SK-N-SH (cell line): ENCODE data around the gene LDLRAP1. TPM values are rescaled to one million over a fixed set of nuclear protein-coding genes. Genes with fewer than 3 reads are reported as not detected.

Experiments
- polyA plus RNA-seq, 3 experiments: library from polyadenylated mRNA; depleted of rRNA; stranded (reverse); fragments of >200 nt; gene quantifications; 2 replicates each; pipeline ENCODE4 v1.2.3, GENCODE V29; 2012

Gene LDLRAP1
- polyA plus RNA-seq, 1 of the 3 experiments (the other 2 are of a cell fraction): 19.1 TPM

Other genes with a start within 250 kb of the LDLRAP1 start
- gene TMEM50A, start 205.3 kb upstream of the LDLRAP1 start, polyA plus RNA-seq (2012; rRNA removed): 91.4 and 95.5 TPM in 2 replicates
- gene RHCE, start 122.8 kb upstream of the LDLRAP1 start, polyA plus RNA-seq (2012; rRNA removed): 0.54 and 0.57 TPM in 2 replicates
- gene MACO1, start 112.7 kb upstream of the LDLRAP1 start, polyA plus RNA-seq (2012; rRNA removed): 6.9 and 7.4 TPM in 2 replicates
- 0.20 and 0.26 TPM in 2 replicates for gene MAN1C1, start 73.2 kb downstream of the LDLRAP1 start, polyA plus RNA-seq (2012; rRNA removed)